Trophoblast cell (in vitro differentiated cells and primary cell): ENCODE measurements around the gene IGF2BP3.
A peak's percentile ranks its signal among the peaks of the same experiment; 100 is the strongest.

ENCODE experiments used
- DNase-seq, 2 donors: peaks; one replicate each; pipeline ENCODE4 v3.0.0-alpha.2; 2016
- H2AFZ ChIP-seq: 2 replicates; pipeline ENCODE4 v1.6.1; 2013; ENCODE audit warnings: low read length, moderate library complexity, mild to moderate bottlenecking; ENCODE audit not compliant: insufficient read depth, poor library complexity
- H2AK5ac ChIP-seq: 2 replicates; pipeline ENCODE4 v1.6.1; 2013; ENCODE audit warnings: mild to moderate bottlenecking, low read length
- H2BK120ac ChIP-seq: 2 replicates; pipeline ENCODE4 v1.6.1; 2013; ENCODE audit warnings: low read length, mild to moderate bottlenecking, moderate library complexity; ENCODE audit not compliant: insufficient read depth, poor library complexity
- H2BK12ac ChIP-seq: 2 replicates; pipeline ENCODE4 v1.6.1; 2013; ENCODE audit warnings: mild to moderate bottlenecking, low read length, moderate library complexity
- H2BK5ac ChIP-seq: 2 replicates; pipeline ENCODE4 v1.6.1; 2013; ENCODE audit warnings: low read length, low read depth, moderate library complexity, mild to moderate bottlenecking; ENCODE audit not compliant: poor library complexity
- H3K14ac ChIP-seq: 2 replicates; pipeline ENCODE4 v1.6.1; 2013; ENCODE audit warnings: mild to moderate bottlenecking, low read length
- H3K18ac ChIP-seq: 2 replicates; pipeline ENCODE4 v1.6.1; 2013; ENCODE audit warnings: mild to moderate bottlenecking, low read length
- H3K23ac ChIP-seq: 2 replicates; pipeline ENCODE4 v1.6.1; 2013; ENCODE audit warnings: low read length
- H3K27ac ChIP-seq: 2 replicates; pipeline ENCODE4 v1.5.1; 2013; ENCODE audit warnings: low read depth, mild to moderate bottlenecking, inconsistent platforms, low read length, moderate library complexity
- H3K27me3 ChIP-seq: 2 replicates; pipeline ENCODE4 v1.6.1; 2013; ENCODE audit warnings: inconsistent platforms, mild to moderate bottlenecking, low read length, moderate library complexity; ENCODE audit not compliant: insufficient read depth
- H3K36me3 ChIP-seq, 2 experiments: 1 replicate in 1 of 2; 2 replicates in 1 of 2; pipeline ENCODE4 v1.6.1; 2013; ENCODE audit warnings: low read length in 2 of 2, mild to moderate bottlenecking in 2 of 2, moderate library complexity in 1 of 2; ENCODE audit not compliant: insufficient read depth in 2 of 2, control insufficient read depth in 1 of 2
- H3K4ac ChIP-seq: 2 replicates; pipeline ENCODE4 v1.6.1; 2013; ENCODE audit warnings: low read depth, mild to moderate bottlenecking, low read length, moderate library complexity
- H3K4me1 ChIP-seq, 2 experiments: 1 replicate in 1 of 2; 2 replicates in 1 of 2; pipeline ENCODE4 v1.6.1; 2013; ENCODE audit warnings: low read length in 2 of 2, mild to moderate bottlenecking in 2 of 2, moderate library complexity in 1 of 2; ENCODE audit not compliant: insufficient read depth in 2 of 2, control insufficient read depth in 1 of 2
- H3K4me2 ChIP-seq: 2 replicates; pipeline ENCODE4 v1.6.1; 2013; ENCODE audit warnings: inconsistent platforms, mild to moderate bottlenecking, low read length, moderate library complexity
- H3K4me3 ChIP-seq: 2 replicates; pipeline ENCODE4 v1.5.1; 2013; ENCODE audit warnings: mild to moderate bottlenecking, low read depth, low read length, inconsistent platforms
- H3K79me1 ChIP-seq: one replicate; pipeline ENCODE4 v1.6.1; 2013; ENCODE audit warnings: low read length
- H3K79me2 ChIP-seq: 2 replicates; pipeline ENCODE4 v1.6.1; 2013; ENCODE audit warnings: low read length, mild to moderate bottlenecking; ENCODE audit not compliant: control insufficient read depth, insufficient read depth, poor library complexity
- H3K9ac ChIP-seq: 2 replicates; pipeline ENCODE4 v1.6.1; 2013; ENCODE audit warnings: mild to moderate bottlenecking, low read length
- H3K9me3 ChIP-seq: 2 replicates; pipeline ENCODE4 v1.6.1; 2013; ENCODE audit warnings: low read depth, mild to moderate bottlenecking, control low read depth, inconsistent platforms, low read length; ENCODE audit not compliant: insufficient read depth
- H4K12ac ChIP-seq: 2 replicates; pipeline ENCODE4 v1.6.1; 2013; ENCODE audit warnings: low read depth, mild to moderate bottlenecking, low read length, moderate library complexity
- H4K8ac ChIP-seq: 2 replicates; pipeline ENCODE4 v1.6.1; 2013; ENCODE audit warnings: low read depth, mild to moderate bottlenecking, low read length, moderate library complexity
- H4K91ac ChIP-seq: one replicate; pipeline ENCODE4 v1.6.1; 2013; ENCODE audit warnings: low read depth, mild to moderate bottlenecking, low read length, moderate library complexity
- WGBS: extraction: QIAGEN DNeasy Blood & Tissue Kit; methylation state at CpG from one replicate; pipeline ENCODE4 v1.1.7; 2013; ENCODE audit warnings: missing lambda C conversion rate; ENCODE audit not compliant: insufficient read length, insufficient coverage; ENCODE audit errors: extremely low coverage; 5-methylcytosine and 5-hydroxymethylcytosine counted together

IGF2BP3 gene

DNA sequence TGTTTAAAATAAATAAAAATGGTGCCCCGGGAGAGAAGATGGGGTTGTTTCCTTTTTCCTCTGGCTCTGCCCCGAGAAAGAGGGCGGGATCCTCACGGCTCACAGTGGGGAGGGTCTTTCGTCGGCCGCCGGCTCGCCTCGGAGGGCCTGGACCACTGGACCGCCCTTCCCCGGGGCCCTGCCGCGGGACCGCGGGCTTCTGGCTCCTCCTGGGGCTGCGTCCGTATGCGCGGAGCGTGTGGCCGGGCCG is 3.5 kb upstream of the IGF2BP3 start:
- WGBS: no CpG with 5 or more reads among the region's 23 CpGs
- H4K91ac ChIP-seq: peak overlapping the region; percentile 93

DNA sequence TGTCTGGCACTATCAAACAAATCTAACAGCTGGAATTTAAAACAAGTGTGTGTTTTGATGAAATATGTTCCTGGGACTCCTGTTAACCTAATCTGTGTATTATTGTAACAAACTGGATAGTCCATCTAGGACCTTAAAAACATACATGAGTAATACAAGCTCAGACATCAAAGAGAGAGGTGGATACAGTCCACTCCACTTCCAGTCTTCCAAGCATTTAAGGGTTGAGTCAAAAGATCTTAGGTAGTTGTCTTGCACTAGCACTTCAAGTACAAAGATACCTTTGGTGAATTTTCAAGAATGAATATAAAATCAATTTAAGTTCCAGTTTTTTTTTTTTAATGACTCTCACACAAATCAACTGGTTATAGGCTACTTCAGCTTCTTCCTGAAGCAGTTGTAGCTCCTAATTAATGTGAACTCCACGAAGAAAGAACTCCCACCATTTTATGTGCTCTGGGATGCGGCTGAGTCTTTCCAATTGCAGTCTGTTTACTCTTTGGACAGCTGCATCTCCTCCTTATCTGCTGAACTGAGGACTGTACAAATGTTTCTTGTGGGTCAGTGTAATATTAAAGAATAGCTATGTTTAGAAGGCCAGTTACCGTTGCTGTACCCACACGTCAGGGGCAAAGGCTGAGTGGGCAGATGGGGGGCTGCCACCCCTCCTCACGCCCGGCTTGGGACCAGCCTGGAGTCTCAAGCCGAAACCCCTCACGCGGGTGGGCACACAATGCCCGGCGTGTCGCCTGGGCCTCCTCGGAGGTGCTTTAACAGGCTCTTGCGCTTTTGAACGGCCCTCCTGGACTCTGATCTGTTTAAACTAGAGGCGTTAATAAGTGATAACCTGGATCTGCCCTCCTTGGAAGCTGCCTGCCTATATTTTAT is 2.9 kb upstream of the IGF2BP3 start:
- peak overlapping the region; percentile 57 for H2AK5ac ChIP-seq
- H3K4me2 ChIP-seq: peak overlapping the region; percentile 81
- H3K14ac ChIP-seq: peak overlapping the region; percentile 59
- peak overlapping the region; percentile 20 for H4K12ac ChIP-seq
- H3K9ac ChIP-seq: peak overlapping the region; percentile 84
- WGBS: no CpG with 5 or more reads among the region's 16 CpGs
- peaks cover 2 to 3% of the 10 kb centered on the region in 2 experiments for H3K4me1 ChIP-seq
- H2AFZ ChIP-seq: peak overlapping the region; percentile 91
- H3K4me3 ChIP-seq: peak overlapping the region; percentile 93
- H3K9me3 ChIP-seq: no peaks in the 10 kb centered on the region
- no peak for DNase-seq
- H2BK12ac ChIP-seq: peak overlapping the region; percentile 42
- peak overlapping the region; percentile 93 for H4K91ac ChIP-seq
- peak overlapping the region; percentile 74 for H2BK120ac ChIP-seq
- peaks cover 40% of the 10 kb centered on the region for H3K79me1 ChIP-seq
- peak overlapping the region; percentile 57 for H3K4ac ChIP-seq
- H3K27me3 ChIP-seq: no peaks in the 10 kb centered on the region
- no peaks in the 10 kb centered on the region for H3K36me3 ChIP-seq
- peaks cover 25% of the 10 kb centered on the region for H3K79me2 ChIP-seq
- H3K23ac ChIP-seq: no peak overlapping the region
- H3K27ac ChIP-seq: peak overlapping the region; percentile 94
- peak overlapping the region; percentile 70 for H3K18ac ChIP-seq
- peak overlapping the region; percentile 92 for H2BK5ac ChIP-seq
- peak overlapping the region; percentile 93 for H4K8ac ChIP-seq

More for the DNA sequence above, 3.5 kb upstream of the IGF2BP3 start:
- peak overlapping the region; percentile 92 for H2BK5ac ChIP-seq
- H4K12ac ChIP-seq: peak overlapping the region; percentile 87
- H3K36me3 ChIP-seq: no peaks in the 10 kb centered on the region
- peak overlapping the region; percentile 81 for H3K4me2 ChIP-seq
- DNase-seq: no peak
- H2AFZ ChIP-seq: peak overlapping the region; percentile 91
- H2BK120ac ChIP-seq: peak overlapping the region; percentile 96
- H3K4me3 ChIP-seq: peak overlapping the region; percentile 93
- peak overlapping the region; percentile 99 for H3K14ac ChIP-seq
- peaks cover 2 to 3% of the 10 kb centered on the region in 2 experiments for H3K4me1 ChIP-seq
- peak overlapping the region; percentile 84 for H3K9ac ChIP-seq
- peaks cover 20% of the 10 kb centered on the region for H3K79me2 ChIP-seq
- H3K18ac ChIP-seq: peak overlapping the region; percentile 95
- peak overlapping the region; percentile 83 for H3K4ac ChIP-seq
- H2BK12ac ChIP-seq: peak overlapping the region; percentile 44
- H3K23ac ChIP-seq: no peak overlapping the region
- no peaks in the 10 kb centered on the region for H3K27me3 ChIP-seq
- no peaks in the 10 kb centered on the region for H3K9me3 ChIP-seq
- H2AK5ac ChIP-seq: peak overlapping the region; percentile 94
- peak overlapping the region; percentile 94 for H3K27ac ChIP-seq
- peak overlapping the region; percentile 93 for H4K8ac ChIP-seq
- H3K79me1 ChIP-seq: peaks cover 34% of the 10 kb centered on the region

DNA sequence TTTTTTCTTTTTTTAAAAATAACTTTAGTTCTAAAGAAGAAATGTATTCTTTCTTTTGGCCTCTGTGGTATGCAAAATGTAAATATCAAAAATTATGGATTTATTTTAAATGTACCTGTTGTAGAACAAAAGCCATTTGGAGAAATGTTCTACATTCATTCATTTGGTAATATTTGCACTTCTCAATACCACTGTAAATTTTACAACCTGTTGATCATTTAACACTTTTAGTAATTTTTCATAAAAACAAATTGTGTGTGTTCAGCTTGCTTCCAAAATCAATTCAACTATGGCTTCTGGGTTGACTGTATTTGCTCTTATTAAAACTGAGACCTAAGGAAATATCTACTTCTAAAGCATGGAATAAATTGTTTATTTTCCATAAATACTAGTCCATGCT is 2.3 kb upstream of the IGF2BP3 start:
- Histone ChIP-seq H3K9ac (no peak overlapping the region), H3K36me3 (no peaks in the 10 kb centered on the region), H2AK5ac (no peak overlapping the region), H3K79me2 (peaks cover 31% of the 10 kb centered on the region), H2BK12ac (no peak overlapping the region), H2BK5ac (no peak overlapping the region), H3K79me1 (peaks cover 46% of the 10 kb centered on the region), H3K4ac (no peak overlapping the region), H2BK120ac (no peak overlapping the region), H3K14ac (no peak overlapping the region), H4K8ac (no peak overlapping the region), H3K4me1 (peaks cover 2 to 3% of the 10 kb centered on the region in 2 experiments), H3K9me3 (no peaks in the 10 kb centered on the region), H3K27me3 (no peaks in the 10 kb centered on the region), H4K12ac (no peak overlapping the region), H4K91ac (no peak overlapping the region), H3K18ac (no peak overlapping the region), H2AFZ (no peak overlapping the region), H3K4me3 (no peak overlapping the region), H3K4me2 (no peak overlapping the region), H3K27ac (no peak overlapping the region), H3K23ac (no peak overlapping the region)
- DNase-seq: no peak

GRCh38 chr7:23472046-23472445 is 1.8 kb upstream of the IGF2BP3 start:
- H3K4ac ChIP-seq: no peak overlapping the region
- H3K18ac ChIP-seq: no peak overlapping the region
- no peak overlapping the region for H4K91ac ChIP-seq
- H3K79me1 ChIP-seq: peaks cover 50% of the 10 kb centered on the region
- no peak overlapping the region for H3K27ac ChIP-seq
- H3K4me1 ChIP-seq: peaks cover 2 to 3% of the 10 kb centered on the region in 2 experiments
- H3K4me2 ChIP-seq: no peak overlapping the region
- H4K12ac ChIP-seq: no peak overlapping the region
- no peak overlapping the region for H2BK12ac ChIP-seq
- no peaks in the 10 kb centered on the region for H3K27me3 ChIP-seq
- H3K14ac ChIP-seq: no peak overlapping the region
- H2BK120ac ChIP-seq: no peak overlapping the region
- no peaks in the 10 kb centered on the region for H3K9me3 ChIP-seq
- peaks cover 34% of the 10 kb centered on the region for H3K79me2 ChIP-seq
- no peak overlapping the region for H3K9ac ChIP-seq
- no CpG with 5 or more reads among the region's 6 CpGs for WGBS
- H4K8ac ChIP-seq: no peak overlapping the region
- no peak overlapping the region for H3K23ac ChIP-seq
- no peaks in the 10 kb centered on the region for H3K36me3 ChIP-seq
- H2BK5ac ChIP-seq: no peak overlapping the region
- no peak for DNase-seq
- H2AK5ac ChIP-seq: no peak overlapping the region
- H2AFZ ChIP-seq: no peak overlapping the region
- no peak overlapping the region for H3K4me3 ChIP-seq
